ENCODE data around the gene FAM89A. TPM values are rescaled to one million over a fixed set of nuclear protein-coding genes. Genes with fewer than 3 reads are reported as not detected.

Gene FAM89A
- total and polyA plus RNA-seq, 2 of the 13 experiments (the other 11 are each of a cell fraction or from before 2014, with no cell fraction given): 0.35 to 0.44 TPM

DNA sequence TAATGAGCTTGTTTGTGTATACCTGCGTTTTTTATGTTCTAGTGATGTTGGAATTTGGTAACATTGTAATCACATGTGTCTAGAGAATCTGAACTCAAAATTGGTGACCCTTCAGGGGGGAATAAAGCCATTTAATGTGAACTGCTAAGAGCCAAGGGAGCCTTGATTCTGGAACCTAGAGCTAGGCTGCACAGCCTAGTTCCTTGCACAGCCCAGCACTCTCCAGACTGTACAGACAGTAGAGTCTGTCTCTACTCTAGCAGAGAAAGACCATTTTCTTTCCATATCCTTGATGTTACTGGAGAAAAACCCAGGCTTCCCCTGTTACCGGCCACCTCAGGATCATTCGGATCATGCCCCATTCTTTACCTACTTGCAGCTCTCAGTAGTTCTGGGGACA, 52.6 kb downstream of the FAM89A start:
- CTCF ChIA-PET (ENCODE audit: low intra/inter-chr PET ratio, low total read pairs): no interaction called here
- TF ChIP-seq, protein P1, sequence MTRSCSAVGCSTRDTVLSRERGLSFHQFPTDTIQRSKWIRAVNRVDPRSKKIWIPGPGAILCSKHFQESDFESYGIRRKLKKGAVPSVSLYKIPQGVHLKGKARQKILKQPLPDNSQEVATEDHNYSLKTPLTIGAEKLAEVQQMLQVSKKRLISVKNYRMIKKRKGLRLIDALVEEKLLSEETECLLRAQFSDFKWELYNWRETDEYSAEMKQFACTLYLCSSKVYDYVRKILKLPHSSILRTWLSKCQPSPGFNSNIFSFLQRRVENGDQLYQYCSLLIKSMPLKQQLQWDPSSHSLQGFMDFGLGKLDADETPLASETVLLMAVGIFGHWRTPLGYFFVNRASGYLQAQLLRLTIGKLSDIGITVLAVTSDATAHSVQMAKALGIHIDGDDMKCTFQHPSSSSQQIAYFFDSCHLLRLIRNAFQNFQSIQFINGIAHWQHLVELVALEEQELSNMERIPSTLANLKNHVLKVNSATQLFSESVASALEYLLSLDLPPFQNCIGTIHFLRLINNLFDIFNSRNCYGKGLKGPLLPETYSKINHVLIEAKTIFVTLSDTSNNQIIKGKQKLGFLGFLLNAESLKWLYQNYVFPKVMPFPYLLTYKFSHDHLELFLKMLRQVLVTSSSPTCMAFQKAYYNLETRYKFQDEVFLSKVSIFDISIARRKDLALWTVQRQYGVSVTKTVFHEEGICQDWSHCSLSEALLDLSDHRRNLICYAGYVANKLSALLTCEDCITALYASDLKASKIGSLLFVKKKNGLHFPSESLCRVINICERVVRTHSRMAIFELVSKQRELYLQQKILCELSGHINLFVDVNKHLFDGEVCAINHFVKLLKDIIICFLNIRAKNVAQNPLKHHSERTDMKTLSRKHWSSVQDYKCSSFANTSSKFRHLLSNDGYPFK (CRISPR knock-in tag; IDR thresholded peaks at IDR 0.05; ENCODE audit: borderline replicate concordance): no peak
- no peak for TF ChIP-seq NAIF1 (CRISPR knock-in tag; IDR thresholded peaks at IDR 0.05; ENCODE audit: borderline replicate concordance)
- TF ChIP-seq, protein P2, sequence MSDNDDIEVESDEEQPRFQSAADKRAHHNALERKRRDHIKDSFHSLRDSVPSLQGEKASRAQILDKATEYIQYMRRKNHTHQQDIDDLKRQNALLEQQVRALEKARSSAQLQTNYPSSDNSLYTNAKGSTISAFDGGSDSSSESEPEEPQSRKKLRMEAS (IDR thresholded peaks at IDR 0.05): no peak
- no peak for TF ChIP-seq ARID2 (CRISPR knock-in tag; IDR thresholded peaks at IDR 0.05; ENCODE audit: borderline replicate concordance)
- TF ChIP-seq SCMH1 (CRISPR knock-in tag; IDR thresholded peaks at IDR 0.05; ENCODE audit: borderline replicate concordance): no peak
- no peak for TF ChIP-seq ZNF10 (CRISPR knock-in tag; IDR thresholded peaks at IDR 0.05; ENCODE audit: borderline replicate concordance, low read depth)
- no peak for TF ChIP-seq PPARG (CRISPR knock-in tag; conservative IDR thresholded peaks at IDR 0.05)
- no peak for TF ChIP-seq FOXK1 (CRISPR knock-in tag; IDR thresholded peaks at IDR 0.05; ENCODE audit: borderline replicate concordance, low read depth)
- TF ChIP-seq GFI1 (CRISPR knock-in tag; IDR thresholded peaks at IDR 0.05; ENCODE audit: borderline replicate concordance): no peak
- no peak for TF ChIP-seq ASH2L (IDR thresholded peaks at IDR 0.05; ENCODE audit: insufficient read length, low read depth, low read length)
- TF ChIP-seq, protein P3, sequence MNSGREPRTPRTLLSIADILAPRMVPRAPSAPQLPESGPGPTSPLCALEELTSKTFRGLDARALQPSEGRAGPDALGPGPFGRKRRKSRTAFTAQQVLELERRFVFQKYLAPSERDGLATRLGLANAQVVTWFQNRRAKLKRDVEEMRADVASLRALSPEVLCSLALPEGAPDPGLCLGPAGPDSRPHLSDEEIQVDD (CRISPR knock-in tag; IDR thresholded peaks at IDR 0.05; ENCODE audit: borderline replicate concordance): no peak
- no peak for TF ChIP-seq SALL2 (CRISPR knock-in tag; IDR thresholded peaks at IDR 0.05)
- TF ChIP-seq, protein P4, sequence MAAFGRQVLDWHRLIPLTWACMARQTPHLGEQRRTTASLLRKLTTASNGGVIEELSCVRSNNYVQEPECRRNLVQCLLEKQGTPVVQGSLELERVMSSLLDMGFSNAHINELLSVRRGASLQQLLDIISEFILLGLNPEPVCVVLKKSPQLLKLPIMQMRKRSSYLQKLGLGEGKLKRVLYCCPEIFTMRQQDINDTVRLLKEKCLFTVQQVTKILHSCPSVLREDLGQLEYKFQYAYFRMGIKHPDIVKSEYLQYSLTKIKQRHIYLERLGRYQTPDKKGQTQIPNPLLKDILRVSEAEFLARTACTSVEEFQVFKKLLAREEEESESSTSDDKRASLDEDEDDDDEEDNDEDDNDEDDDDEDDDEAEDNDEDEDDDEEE (CRISPR knock-in tag; IDR thresholded peaks at IDR 0.05): no peak
- no peak for TF ChIP-seq ZNF737 (CRISPR knock-in tag; IDR thresholded peaks at IDR 0.05; ENCODE audit: borderline replicate concordance)
- no peak for TF ChIP-seq ZNF749 (CRISPR knock-in tag; IDR thresholded peaks at IDR 0.05; ENCODE audit: borderline replicate concordance)
- TF ChIP-seq NR2C2 (CRISPR knock-in tag; IDR thresholded peaks at IDR 0.05; ENCODE audit: borderline replicate concordance): no peak
- TF ChIP-seq KDM1A (CRISPR knock-in tag; IDR thresholded peaks at IDR 0.05): no peak
- Histone ChIP-seq H3K4me1 (ENCODE audit: insufficient read depth, low read length) (no peaks in the 10 kb centered on the region), H3K4me2 (ENCODE audit: low read depth, low read length) (no peak overlapping the region), H3K9ac (ENCODE audit: insufficient read depth, low read depth, low read length) (no peak overlapping the region), H3K4me3 (replicated peaks in 1 of 3; ENCODE audit: insufficient read depth in 1 of 3, low read depth in 2 of 3, low read length in 3 of 3) (no peak overlapping the region), H3K27me3 (ENCODE audit: control insufficient read depth in 1 of 2, insufficient read depth in 2 of 2, low read length in 2 of 2) (no peaks in the 10 kb centered on the region), H3K27ac (ENCODE audit: extremely low read length, insufficient read depth, low read length) (no peak overlapping the region), H2AFZ (ENCODE audit: low read length) (no peak overlapping the region), H3K36me3 (replicated peaks in 1 of 2; ENCODE audit: control insufficient read depth in 1 of 2, insufficient read depth in 2 of 2, low read length in 2 of 2) (peaks cover 2 to 3% of the 10 kb centered on the region in 2 experiments; a peak in 4 of 5 replicates), H3K9me3 (ENCODE audit: low read length) (no peaks in the 10 kb centered on the region), H3K79me2 (ENCODE audit: insufficient read depth, low read length) (no peaks in the 10 kb centered on the region), H4K20me1 (ENCODE audit: insufficient read depth, low read length) (no peaks in the 10 kb centered on the region)
- POLR2A ChIA-PET: no interaction called here
- no TSS peak for BruUV-seq (replicated peaks)
- no peak for FAIRE-seq
- in situ Hi-C loops (cut with HindIII; ENCODE audit: extremely low pct_ligation_motif_present, low pct_unique_long_range_greater_than_20kb) (no loop called here), intact Hi-C loops (cut with micrococcal nuclease; ENCODE audit: unreplicated experiment) (no loop called here)
- no peak for DNase-seq (ENCODE audit: low spot score)
- no peak for ATAC-seq
- WGBS (ENCODE audit: low lambda C conversion rate): 97% methylated on average over 3 of the region's 3 CpGs

All from HepG2 (cell line).